Measurements from ENCODE around the gene SHISA5. TPM values are rescaled to one million over a fixed set of nuclear protein-coding genes. Genes with fewer than 3 reads are reported as not detected.

Gene SHISA5
- total and polyA plus RNA-seq, 10 of the 15 experiments (the other 5 are each of a cell fraction or from before 2014, with no cell fraction given): 17.1 to 148 (median 67.3) TPM

GRCh38 chr3:48536116-48536515, 32.1 kb upstream of the SHISA5 start (continued):
- TF ChIP-seq HSF1 (IDR thresholded peaks at IDR 0.05; ENCODE audit: low read depth, low read length) (no peak), POLR2A (IDR thresholded peaks at IDR 0.05; ENCODE audit: low read depth, low read length) (no peak), SUZ12 (IDR thresholded peaks at IDR 0.05; ENCODE audit: unreplicated experiment) (no peak)

GRCh38 chr3:48535578-48535977, 31.6 kb upstream of the SHISA5 start:
- H3K4me1 ChIP-seq (ENCODE audit: control insufficient read depth, insufficient read depth, low read length): no peaks in the 10 kb centered on the region
- no TSS peak for BruUV-seq (replicated peaks)
- H3K9me3 ChIP-seq (replicated peaks; ENCODE audit: control insufficient read depth, insufficient read depth, low read length): no peaks in the 10 kb centered on the region
- no peaks in the 10 kb centered on the region for H3K27me3 ChIP-seq (replicated peaks in 1 of 2; ENCODE audit: control insufficient read depth in 2 of 2, insufficient read depth in 2 of 2, low read length in 1 of 2)
- SMC1A ChIA-PET (ENCODE audit: uncharacterized antibody, unreplicated experiment): no interaction called here
- peaks cover 3 to 32% of the 10 kb centered on the region in 2 experiments; a peak in 2 of 4 replicates for H3K36me3 ChIP-seq (ENCODE audit: control insufficient read depth in 2 of 2, insufficient read depth in 2 of 2, low read length in 1 of 2)
- no peaks in the 10 kb centered on the region; the same call in 1 of the 2 replicates for H4K20me1 ChIP-seq (ENCODE audit: control insufficient read depth, insufficient read depth)
- CTCF ChIA-PET: no interaction called here
- H2AFZ ChIP-seq (ENCODE audit: control insufficient read depth, low read depth, low read length): no peak overlapping the region
- no peak for TF ChIP-seq ATF7 (IDR thresholded peaks at IDR 0.05; ENCODE audit: low read depth)
- TF ChIP-seq TCF12 (IDR thresholded peaks at IDR 0.05; ENCODE audit: low read depth, low read length): no peak
- no peak for TF ChIP-seq NRF1 (conservative IDR thresholded peaks at IDR 0.05; ENCODE audit: low read depth, low read length)
- TF ChIP-seq POLR2AphosphoS5 (IDR thresholded peaks at IDR 0.05; ENCODE audit: low read length): no peak
- TF ChIP-seq SMAD1 (IDR thresholded peaks at IDR 0.05; ENCODE audit: low read depth, partially characterized antibody): no peak
- TF ChIP-seq EP300 (IDR thresholded peaks at IDR 0.05; ENCODE audit: borderline replicate concordance in 1 of 2, control insufficient read depth in 1 of 2, low read depth in 2 of 2, low read length in 2 of 2): no peak
- no peak for TF ChIP-seq SKIL (IDR thresholded peaks at IDR 0.05; ENCODE audit: low read depth, poor library complexity, severe bottlenecking)
- no peak for TF ChIP-seq SIN3A (IDR thresholded peaks at IDR 0.05; ENCODE audit: low read depth, low read length)
- no peak for TF ChIP-seq RCOR1 (conservative IDR thresholded peaks at IDR 0.05; ENCODE audit: low read depth, low read length)
- no peak for TF ChIP-seq PML (IDR thresholded peaks at IDR 0.05; ENCODE audit: low read length)
- TF ChIP-seq ZSCAN29 (IDR thresholded peaks at IDR 0.05): no peak
- no peak for TF ChIP-seq ASH2L (IDR thresholded peaks at IDR 0.05; ENCODE audit: borderline replicate concordance, low read depth)
- TF ChIP-seq PBX3 (IDR thresholded peaks at IDR 0.05; ENCODE audit: insufficient replicate concordance, low read depth, low read length): no peak
- TF ChIP-seq CHD4 (IDR thresholded peaks at IDR 0.05): no peak
- no peak for TF ChIP-seq CBFB (IDR thresholded peaks at IDR 0.05; ENCODE audit: low read depth)
- no peak for TF ChIP-seq ZBED1 (IDR thresholded peaks at IDR 0.05; ENCODE audit: borderline replicate concordance)
- no peak for TF ChIP-seq JUNB (IDR thresholded peaks at IDR 0.05)
- no peak overlapping the region for H3K27ac ChIP-seq (ENCODE audit: control insufficient read depth, insufficient read depth)
- intact Hi-C loops (cut with micrococcal nuclease; ENCODE audit: unreplicated experiment): no loop called here
- no peak overlapping the region for H3K4me3 ChIP-seq
- WGBS (ENCODE audit: insufficient coverage, insufficient replicate concordance, low lambda C conversion rate, missing lambda C conversion rate): 93% methylated on average over 4 of the region's 4 CpGs
- DNase-seq (ENCODE audit: low read depth, low spot score) (no peak), ATAC-seq (no peak), FAIRE-seq (no peak)
- in situ Hi-C loops (cut with MboI): no loop called here
- RAD21 ChIA-PET (ENCODE audit: unreplicated experiment): no interaction called here
- no peak overlapping the region for H3K4me2 ChIP-seq (ENCODE audit: control insufficient read depth, insufficient read depth)
- POLR2A ChIA-PET: interaction anchor here (0.6 kb wide), 1 partner anchor 380 kb away, joined by 5 read pairs; no protein-coding TSS in a partner anchor
- no peak overlapping the region for H3K9ac ChIP-seq (ENCODE audit: control insufficient read depth, insufficient read depth, low read length)
- H3K79me2 ChIP-seq (ENCODE audit: control insufficient read depth, insufficient read depth, low read length): no peaks in the 10 kb centered on the region
